Breast epithelium (tissue), 4 donors: ENCODE results near the gene HDAC8. TPM values are rescaled to one million over a fixed set of nuclear protein-coding genes. Genes with fewer than 3 reads are reported as not detected.

ENCODE experiments used
- DNase-seq, 2 donors: peaks; one replicate each; pipeline ENCODE4 v3.0.0-alpha.2; 2019; ENCODE audit warnings: low spot score in 2 of 2
- H3K27ac ChIP-seq, 2 donors: fragments of 200-600 bp; sonication (generic) in 1 of 2; one replicate each; pipeline ENCODE4 v1.5.1; 2016 to 2019; ENCODE audit warnings: mild to moderate bottlenecking in 1 of 2
- H3K27me3 ChIP-seq, 2 donors: fragments of 200-600 bp; sonication (generic) in 1 of 2; one replicate each; pipeline versions ENCODE4 v1.5.1 to v1.6.0; 2017 to 2019; ENCODE audit warnings: control low read depth in 1 of 2, mild to moderate bottlenecking in 1 of 2
- H3K36me3 ChIP-seq: fragments of 200-600 bp; one replicate; pipeline ENCODE4 v1.5.1; 2019
- H3K4me1 ChIP-seq, 2 donors: fragments of 200-600 bp; sonication (generic); one replicate each; pipeline ENCODE4 v1.5.1; 2016 to 2019; ENCODE audit warnings: control low read depth in 1 of 2
- H3K4me3 ChIP-seq, 3 donors: fragments of 200-600 bp; sonication (generic); 1 replicate in 2 of 3; 2 replicates in 1 of 3; pipeline ENCODE4 v1.5.1; 2016 to 2019; ENCODE audit warnings: mild to moderate bottlenecking in 3 of 3, moderate library complexity in 2 of 3
- H3K9me3 ChIP-seq, 2 donors: fragments of 200-600 bp; sonication (generic) in 1 of 2; one replicate each; pipeline ENCODE4 v1.5.1; 2016 to 2019; ENCODE audit warnings: control low read depth in 1 of 2
- CTCF ChIP-seq, 3 donors: fragments of 450-650 bp; IDR thresholded peaks; one replicate each; pipeline ENCODE4 v1.5.1; 2016 to 2017; ENCODE audit warnings: antibody characterized with exemption in 3 of 3, mild to moderate bottlenecking in 3 of 3, moderate library complexity in 3 of 3
- POLR2A ChIP-seq: fragments of 450-650 bp; IDR thresholded peaks from one replicate; pipeline ENCODE4 v1.6.1; 2016; ENCODE audit warnings: antibody characterized with exemption, mild to moderate bottlenecking, moderate library complexity
- POLR2AphosphoS5 ChIP-seq, 3 donors: sonication (generic); formaldehyde crosslinking; IDR thresholded peaks; one replicate each; pipeline ENCODE4 v1.6.1; 2017; ENCODE audit warnings: antibody characterized with exemption in 3 of 3
- intact Hi-C: fragments of 100-400 bp; cut with DNase I; formaldehyde crosslinking; loops from one replicate; pipeline ENCODE4 v1.15.1; 2023; ENCODE audit warnings: low total_unique reads
- total RNA-seq, 3 donors: library from RNA; depleted of rRNA; stranded (reverse); fragments of >200 nt; gene quantifications; one replicate each; pipeline ENCODE4 v1.1.0, GENCODE V29; 2016

The HDAC8 gene
- total RNA-seq, 3 donors from 2014 or later, result 29.1 to 62.6 (median 51.5) TPM

DNA sequence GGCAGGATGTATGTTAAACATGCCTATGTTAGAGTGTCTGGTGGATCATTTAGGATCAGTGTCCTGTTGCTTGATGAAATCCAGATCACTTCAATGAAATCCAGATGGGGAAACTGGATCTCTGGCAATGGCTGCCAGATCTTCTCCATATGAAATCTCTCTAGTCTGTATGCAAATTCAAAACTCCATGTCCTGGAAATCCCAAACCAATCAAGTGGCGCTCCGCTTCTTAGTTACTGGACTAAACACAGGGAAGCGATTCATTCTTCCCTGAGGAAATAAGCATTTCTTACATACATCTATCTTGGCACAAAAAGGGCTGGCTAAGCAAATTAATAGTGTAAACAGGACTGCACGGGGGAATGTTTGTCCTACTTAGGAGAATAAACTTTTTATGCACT lies 94.9 kb downstream of the HDAC8 start:
- Histone ChIP-seq H3K36me3 (no peaks in the 10 kb centered on the region), H3K4me3 (no peak overlapping the region), H3K4me1 (no peaks in the 10 kb centered on the region), H3K27ac (no peak overlapping the region), H3K27me3 (peaks cover 0 to 38% of the 10 kb centered on the region in 2 donors), H3K9me3 (no peaks in the 10 kb centered on the region)
- TF ChIP-seq CTCF (IDR thresholded peaks at IDR 0.05) (no peak), POLR2AphosphoS5 (IDR thresholded peaks at IDR 0.05) (no peak), POLR2A (no peak)
- intact Hi-C loops, result no loop called here
- no peak for DNase-seq

GRCh38 chrX:72477376-72477775 lies 95.3 kb downstream of the HDAC8 start:
- no peak overlapping the region for H3K27ac ChIP-seq
- no peaks in the 10 kb centered on the region for H3K36me3 ChIP-seq
- DNase-seq, result no peak
- TF ChIP-seq CTCF (IDR thresholded peaks at IDR 0.05) (no peak), POLR2A (no peak), POLR2AphosphoS5 (IDR thresholded peaks at IDR 0.05) (no peak)
- H3K27me3 ChIP-seq, result peaks cover 0 to 38% of the 10 kb centered on the region in 2 donors
- no peaks in the 10 kb centered on the region for H3K4me1 ChIP-seq
- H3K9me3 ChIP-seq, result no peaks in the 10 kb centered on the region
- intact Hi-C loops, result no loop called here
- H3K4me3 ChIP-seq, result no peak overlapping the region

- intact Hi-C loops, result no loop called here
- H3K4me3 ChIP-seq, result no peak overlapping the region
- H3K27ac ChIP-seq, result no peak overlapping the region
- TF ChIP-seq POLR2AphosphoS5 (IDR thresholded peaks at IDR 0.05) (no peak), POLR2A (no peak), CTCF (IDR thresholded peaks at IDR 0.05) (no peak)
- no peaks in the 10 kb centered on the region for H3K4me1 ChIP-seq
- H3K36me3 ChIP-seq, result no peaks in the 10 kb centered on the region
- no peak for DNase-seq
- peaks cover 0 to 38% of the 10 kb centered on the region in 2 donors for H3K27me3 ChIP-seq
- no peaks in the 10 kb centered on the region for H3K9me3 ChIP-seq
Observed at GRCh38 chrX:72475952-72476668, 96.5 kb downstream of the HDAC8 start.

GRCh38 chrX:72475338-72475737 lies 97.3 kb downstream of the HDAC8 start:
- no peaks in the 10 kb centered on the region for H3K4me1 ChIP-seq
- H3K27me3 ChIP-seq, result peaks cover 0 to 38% of the 10 kb centered on the region in 2 donors
- TF ChIP-seq CTCF (IDR thresholded peaks at IDR 0.05) (no peak), POLR2A (no peak), POLR2AphosphoS5 (IDR thresholded peaks at IDR 0.05) (no peak)
- H3K36me3 ChIP-seq, result no peaks in the 10 kb centered on the region
- intact Hi-C loops, result no loop called here
- DNase-seq, result no peak
- H3K9me3 ChIP-seq, result no peaks in the 10 kb centered on the region
- no peak overlapping the region for H3K27ac ChIP-seq
- no peak overlapping the region for H3K4me3 ChIP-seq

DNA sequence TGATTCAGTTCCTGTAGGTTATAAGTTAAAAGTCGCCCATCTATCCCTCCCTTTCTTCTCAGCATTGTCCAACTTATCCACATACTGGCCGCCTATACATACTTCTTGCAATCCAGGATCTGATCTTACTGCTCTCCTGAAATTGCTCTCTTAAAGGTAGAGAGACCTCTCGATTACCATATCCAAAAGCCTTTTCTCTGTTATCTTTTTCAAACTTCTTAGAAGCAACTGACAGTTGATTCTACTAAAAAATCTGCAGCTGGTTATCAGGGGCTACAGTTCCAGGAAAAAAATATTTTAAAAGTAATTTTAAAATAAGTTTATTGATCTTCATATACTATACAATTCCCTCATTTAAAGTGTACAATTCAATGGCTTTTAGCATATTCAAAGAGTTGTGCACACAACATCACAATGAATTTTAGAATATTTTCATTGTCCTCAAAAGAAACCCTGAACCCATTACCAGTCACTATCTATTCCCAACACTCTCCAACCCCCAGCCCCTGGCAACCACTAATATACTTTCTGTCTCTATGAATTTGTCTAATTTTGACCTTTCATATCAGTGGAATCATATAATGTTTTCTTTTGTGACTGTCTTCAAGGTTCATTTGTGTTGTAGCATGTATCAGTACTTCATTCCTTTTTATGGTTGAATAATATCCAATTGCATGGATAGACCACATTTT lies 102.0 kb downstream of the HDAC8 start:
- H3K4me3 ChIP-seq, result no peak overlapping the region
- no peak overlapping the region for H3K27ac ChIP-seq
- no peaks in the 10 kb centered on the region for H3K9me3 ChIP-seq
- intact Hi-C loops, result no loop called here
- no peak for DNase-seq
- H3K27me3 ChIP-seq, result peaks cover 0 to 18% of the 10 kb centered on the region in 2 donors
- TF ChIP-seq POLR2AphosphoS5 (IDR thresholded peaks at IDR 0.05), result no peak
- TF ChIP-seq POLR2A, result no peak
- TF ChIP-seq CTCF (IDR thresholded peaks at IDR 0.05), result no peak
- H3K4me1 ChIP-seq, result no peaks in the 10 kb centered on the region
- H3K36me3 ChIP-seq, result no peaks in the 10 kb centered on the region
